ENCODE results near the gene LDLRAD1. TPM values are rescaled to one million over a fixed set of nuclear protein-coding genes. Genes with fewer than 3 reads are reported as not detected.

LDLRAD1 gene
- total and polyA plus RNA-seq, 2 of the 13 experiments (the other 11 are each of a cell fraction or from before 2014, with no cell fraction given): 2.5 to 14.0 TPM

DNA sequence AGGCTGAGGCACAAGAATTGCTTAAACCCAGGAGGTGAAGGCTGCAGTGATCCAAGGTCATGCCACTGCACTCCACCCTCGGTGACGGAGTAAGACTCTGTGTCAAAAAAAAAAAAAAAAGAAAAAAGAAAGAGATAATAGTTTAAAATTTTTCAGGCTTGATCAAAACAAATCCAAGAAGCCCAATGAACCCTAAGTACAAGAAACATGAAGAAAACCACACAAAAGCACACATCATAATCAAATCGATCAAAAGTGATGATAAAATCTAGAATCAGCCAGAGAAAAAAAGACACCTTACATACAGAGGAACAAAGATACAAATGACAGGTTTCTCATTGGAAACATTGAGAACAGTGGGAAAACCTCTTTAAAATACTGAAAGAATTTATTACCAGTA, 31.5 kb downstream of the LDLRAD1 start:
- intact Hi-C loops (cut with micrococcal nuclease; ENCODE audit: unreplicated experiment) (no loop called here), in situ Hi-C loops (cut with HindIII; ENCODE audit: extremely low pct_ligation_motif_present, low pct_unique_long_range_greater_than_20kb) (no loop called here)
- Histone ChIP-seq H3K9ac (ENCODE audit: insufficient read depth, low read depth, low read length) (no peak overlapping the region), H4K20me1 (ENCODE audit: insufficient read depth, low read length) (no peaks in the 10 kb centered on the region), H3K4me2 (ENCODE audit: low read depth, low read length) (no peak overlapping the region), H3K27ac (ENCODE audit: extremely low read length, insufficient read depth, low read length) (no peak overlapping the region), H2AFZ (ENCODE audit: low read length) (no peak overlapping the region), H3K4me3 (replicated peaks in 1 of 3; ENCODE audit: insufficient read depth in 1 of 3, low read depth in 2 of 3, low read length in 3 of 3) (no peak overlapping the region), H3K36me3 (replicated peaks in 1 of 2; ENCODE audit: control insufficient read depth in 1 of 2, insufficient read depth in 2 of 2, low read length in 2 of 2) (no peaks in the 10 kb centered on the region), H3K4me1 (ENCODE audit: insufficient read depth, low read length) (peaks cover 21% of the 10 kb centered on the region), H3K9me3 (ENCODE audit: low read length) (no peaks in the 10 kb centered on the region), H3K27me3 (ENCODE audit: control insufficient read depth in 1 of 2, insufficient read depth in 2 of 2, low read length in 2 of 2) (no peaks in the 10 kb centered on the region), H3K79me2 (ENCODE audit: insufficient read depth, low read length) (no peaks in the 10 kb centered on the region)
- no TSS peak for BruUV-seq (replicated peaks)
- POLR2A ChIA-PET: no interaction called here
- ATAC-seq (no peak), DNase-seq (ENCODE audit: low spot score) (no peak), FAIRE-seq (no peak)
- 74% methylated on average over 3 of the region's 3 CpGs for WGBS (ENCODE audit: low lambda C conversion rate)
- TF ChIP-seq, protein P1, sequence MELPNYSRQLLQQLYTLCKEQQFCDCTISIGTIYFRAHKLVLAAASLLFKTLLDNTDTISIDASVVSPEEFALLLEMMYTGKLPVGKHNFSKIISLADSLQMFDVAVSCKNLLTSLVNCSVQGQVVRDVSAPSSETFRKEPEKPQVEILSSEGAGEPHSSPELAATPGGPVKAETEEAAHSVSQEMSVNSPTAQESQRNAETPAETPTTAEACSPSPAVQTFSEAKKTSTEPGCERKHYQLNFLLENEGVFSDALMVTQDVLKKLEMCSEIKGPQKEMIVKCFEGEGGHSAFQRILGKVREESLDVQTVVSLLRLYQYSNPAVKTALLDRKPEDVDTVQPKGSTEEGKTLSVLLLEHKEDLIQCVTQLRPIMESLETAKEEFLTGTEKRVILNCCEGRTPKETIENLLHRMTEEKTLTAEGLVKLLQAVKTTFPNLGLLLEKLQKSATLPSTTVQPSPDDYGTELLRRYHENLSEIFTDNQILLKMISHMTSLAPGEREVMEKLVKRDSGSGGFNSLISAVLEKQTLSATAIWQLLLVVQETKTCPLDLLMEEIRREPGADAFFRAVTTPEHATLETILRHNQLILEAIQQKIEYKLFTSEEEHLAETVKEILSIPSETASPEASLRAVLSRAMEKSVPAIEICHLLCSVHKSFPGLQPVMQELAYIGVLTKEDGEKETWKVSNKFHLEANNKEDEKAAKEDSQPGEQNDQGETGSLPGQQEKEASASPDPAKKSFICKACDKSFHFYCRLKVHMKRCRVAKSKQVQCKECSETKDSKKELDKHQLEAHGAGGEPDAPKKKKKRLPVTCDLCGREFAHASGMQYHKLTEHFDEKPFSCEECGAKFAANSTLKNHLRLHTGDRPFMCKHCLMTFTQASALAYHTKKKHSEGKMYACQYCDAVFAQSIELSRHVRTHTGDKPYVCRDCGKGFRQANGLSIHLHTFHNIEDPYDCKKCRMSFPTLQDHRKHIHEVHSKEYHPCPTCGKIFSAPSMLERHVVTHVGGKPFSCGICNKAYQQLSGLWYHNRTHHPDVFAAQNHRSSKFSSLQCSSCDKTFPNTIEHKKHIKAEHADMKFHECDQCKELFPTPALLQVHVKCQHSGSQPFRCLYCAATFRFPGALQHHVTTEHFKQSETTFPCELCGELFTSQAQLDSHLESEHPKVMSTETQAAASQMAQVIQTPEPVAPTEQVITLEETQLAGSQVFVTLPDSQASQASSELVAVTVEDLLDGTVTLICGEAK (IDR thresholded peaks at IDR 0.05): no peak
- TF ChIP-seq, protein P1 (CRISPR knock-in tag; IDR thresholded peaks at IDR 0.05): no peak
- TF ChIP-seq RFX3 (CRISPR knock-in tag; IDR thresholded peaks at IDR 0.05) (no peak), GFI1 (CRISPR knock-in tag; IDR thresholded peaks at IDR 0.05; ENCODE audit: borderline replicate concordance) (no peak), ZNF879 (CRISPR knock-in tag; IDR thresholded peaks at IDR 0.05) (no peak), SP2 (CRISPR knock-in tag; IDR thresholded peaks at IDR 0.05) (no peak), PHF21A (CRISPR knock-in tag; IDR thresholded peaks at IDR 0.05) (no peak), RFXAP (CRISPR knock-in tag; IDR thresholded peaks at IDR 0.05; ENCODE audit: borderline replicate concordance) (no peak), ZFP41 (CRISPR knock-in tag; IDR thresholded peaks at IDR 0.05; ENCODE audit: borderline replicate concordance) (no peak), ZNF331 (CRISPR knock-in tag; IDR thresholded peaks at IDR 0.05) (no peak), ZFAT (CRISPR knock-in tag; conservative IDR thresholded peaks at IDR 0.05) (no peak), ZNF530 (CRISPR knock-in tag; IDR thresholded peaks at IDR 0.05; ENCODE audit: low read depth) (no peak), CEBPG (CRISPR knock-in tag; IDR thresholded peaks at IDR 0.05) (no peak)
- TF ChIP-seq, protein P2, sequence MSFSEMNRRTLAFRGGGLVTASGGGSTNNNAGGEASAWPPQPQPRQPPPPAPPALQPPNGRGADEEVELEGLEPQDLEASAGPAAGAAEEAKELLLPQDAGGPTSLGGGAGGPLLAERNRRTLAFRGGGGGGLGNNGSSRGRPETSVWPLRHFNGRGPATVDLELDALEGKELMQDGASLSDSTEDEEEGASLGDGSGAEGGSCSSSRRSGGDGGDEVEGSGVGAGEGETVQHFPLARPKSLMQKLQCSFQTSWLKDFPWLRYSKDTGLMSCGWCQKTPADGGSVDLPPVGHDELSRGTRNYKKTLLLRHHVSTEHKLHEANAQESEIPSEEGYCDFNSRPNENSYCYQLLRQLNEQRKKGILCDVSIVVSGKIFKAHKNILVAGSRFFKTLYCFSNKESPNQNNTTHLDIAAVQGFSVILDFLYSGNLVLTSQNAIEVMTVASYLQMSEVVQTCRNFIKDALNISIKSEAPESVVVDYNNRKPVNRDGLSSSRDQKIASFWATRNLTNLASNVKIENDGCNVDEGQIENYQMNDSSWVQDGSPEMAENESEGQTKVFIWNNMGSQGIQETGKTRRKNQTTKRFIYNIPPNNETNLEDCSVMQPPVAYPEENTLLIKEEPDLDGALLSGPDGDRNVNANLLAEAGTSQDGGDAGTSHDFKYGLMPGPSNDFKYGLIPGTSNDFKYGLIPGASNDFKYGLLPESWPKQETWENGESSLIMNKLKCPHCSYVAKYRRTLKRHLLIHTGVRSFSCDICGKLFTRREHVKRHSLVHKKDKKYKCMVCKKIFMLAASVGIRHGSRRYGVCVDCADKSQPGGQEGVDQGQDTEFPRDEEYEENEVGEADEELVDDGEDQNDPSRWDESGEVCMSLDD (CRISPR knock-in tag; IDR thresholded peaks at IDR 0.05; ENCODE audit: borderline replicate concordance): no peak
- CTCF ChIA-PET (ENCODE audit: low intra/inter-chr PET ratio, low total read pairs): no interaction called here

All from HepG2 (cell line).